K562 (cell line): Measurements from ENCODE around the gene TTBK2. TPM values are rescaled to one million over a fixed set of nuclear protein-coding genes. Genes with fewer than 3 reads are reported as not detected.

Experiments
- ATF3 ChIP-seq, 2 experiments: fragments of 450-650 bp in 1 of 2; sonication (generic) in 1 of 2; formaldehyde crosslinking in 1 of 2; IDR thresholded peaks in 1 of 2; conservative IDR thresholded peaks in 1 of 2; 2 replicates each; pipeline versions ENCODE4 v1.6.1 to v1.8.1; 2016 to 2023; ENCODE audit warnings: mild to moderate bottlenecking in 2 of 2, moderate library complexity in 2 of 2, inconsistent platforms in 1 of 2, missing genetic modification reagents in 1 of 2
- CREM ChIP-seq: IDR thresholded peaks from 2 replicates; pipeline ENCODE4 v1.6.1; 2014; ENCODE audit warnings: antibody characterized with exemption, low read depth
- ETS1 ChIP-seq: conservative IDR thresholded peaks from 2 replicates; pipeline ENCODE4 v1.6.1; 2011; ENCODE audit warnings: low read depth, mild to moderate bottlenecking, low read length; ENCODE audit not compliant: control insufficient read depth
- MLLT1 ChIP-seq, 2 experiments: fragments of 450-650 bp; IDR thresholded peaks; 2 replicates each; pipeline ENCODE4 v1.6.1; 2016
- PHB ChIP-seq: fragments of 250-450 bp; sonication (Bioruptor Pico); IDR thresholded peaks from 2 replicates; pipeline ENCODE4 v1.5.0; 2021
- PTBP1 ChIP-seq: fragments of 200-400 bp; formaldehyde crosslinking; IDR thresholded peaks from 2 replicates; pipeline ENCODE4 v1.6.1; 2017; ENCODE audit warnings: low read depth, low read length
- PURB ChIP-seq: sonication (generic); formaldehyde crosslinking; IDR thresholded peaks from 2 replicates; pipeline ENCODE4 v1.9.0; 2021; ENCODE audit warnings: low read depth, mild to moderate bottlenecking, missing genetic modification reagents
- TAL1 ChIP-seq: fragments of 450-650 bp; IDR thresholded peaks from 2 replicates; pipeline ENCODE4 v1.6.1; 2016; ENCODE audit warnings: mild to moderate bottlenecking
- THRB ChIP-seq: fragments of 450-650 bp; formaldehyde crosslinking; conservative IDR thresholded peaks from 2 replicates; pipeline ENCODE4 v1.4.0; 2022; ENCODE audit warnings: mild to moderate bottlenecking, missing genetic modification characterization
- polyA plus RNA-seq, 8 experiments: library from polyadenylated mRNA; depleted of rRNA in 4 of 8; stranded (reverse) in 5 of 8; unstranded in 3 of 8; fragments of >200 nt; fragmentation: Nextera tagmentation in 2 of 8; fragmentation: Illumina TruSeq in 1 of 8; extraction: Ambion mirVana in 2 of 8; extraction: Trizol in 1 of 8; gene quantifications; 2 replicates each; pipeline versions ENCODE4 v1.2.1 to v1.2.3, GENCODE V29; 2011 to 2014; ENCODE audit warnings: inconsistent platforms in 1 of 8, missing spikeins in 1 of 8
- total RNA-seq, 7 experiments: library from RNA; depleted of rRNA in 6 of 7; stranded (reverse); fragments of >200 nt in 6 of 7; fragmentation: Illumina TruSeq in 2 of 7; extraction: Trizol in 2 of 7; gene quantifications; 2 replicates each; pipeline versions ENCODE4 v1.2.1 to v1.2.3, GENCODE V29; 2011 to 2021; ENCODE audit warnings: low replicate concordance in 1 of 7

Gene TTBK2
- total and polyA plus RNA-seq, 9 of the 15 experiments (the other 6 are each of a cell fraction or from before 2014, with no cell fraction given), result 0.89 to 8.0 (median 4.8) TPM

- TF ChIP-seq THRB (no peak), PHB (CRISPR knock-in tag) (no peak), PTBP1 (0 out of 2 replicates have a peak, but pooled peaks have one; percentile 42), CREM (no peak), MLLT1 (IDR thresholded peaks at IDR 0.05) (peak in 1 of 2 experiments; percentile 44; a peak in 1 of 4 replicates), ATF3 (IDR thresholded peaks at IDR 0.05) (no peak), ATF3 (CRISPR knock-in tag; conservative IDR thresholded peaks at IDR 0.05) (no peak), PURB (no peak), ETS1 (no peak), TAL1 (no peak)
These were observed 182.8 kb downstream of the TTBK2 start (continued) for GRCh38 chr15:42737529-42738328.
